Activated naive CD4-positive, alpha-beta T cell treated with anti-CD3 and anti-CD28 coated beads, Interleukin-2, amount 50 U/mL, for 24 hours (primary cell): ENCODE measurements around the gene PLEKHA1.

Experiments used
- H3K27ac Mint-ChIP-seq: one replicate; pipeline ENCODE4 v1.8.0; 2021; ENCODE audit warnings: mild to moderate bottlenecking, mixed read lengths
- H3K27me3 Mint-ChIP-seq: one replicate; pipeline ENCODE4 v1.8.0; 2021; ENCODE audit warnings: mixed read lengths
- H3K36me3 Mint-ChIP-seq: one replicate; pipeline ENCODE4 v1.8.0; 2021; ENCODE audit warnings: mixed read lengths
- H3K4me1 Mint-ChIP-seq: one replicate; pipeline ENCODE4 v1.8.0; 2021; ENCODE audit warnings: mixed read lengths
- H3K4me3 Mint-ChIP-seq: one replicate; pipeline ENCODE4 v1.8.0; 2021; ENCODE audit warnings: mild to moderate bottlenecking, mixed read lengths
- H3K9me3 Mint-ChIP-seq: one replicate; pipeline ENCODE4 v1.8.0; 2021; ENCODE audit warnings: mixed read lengths

PLEKHA1 gene

DNA sequence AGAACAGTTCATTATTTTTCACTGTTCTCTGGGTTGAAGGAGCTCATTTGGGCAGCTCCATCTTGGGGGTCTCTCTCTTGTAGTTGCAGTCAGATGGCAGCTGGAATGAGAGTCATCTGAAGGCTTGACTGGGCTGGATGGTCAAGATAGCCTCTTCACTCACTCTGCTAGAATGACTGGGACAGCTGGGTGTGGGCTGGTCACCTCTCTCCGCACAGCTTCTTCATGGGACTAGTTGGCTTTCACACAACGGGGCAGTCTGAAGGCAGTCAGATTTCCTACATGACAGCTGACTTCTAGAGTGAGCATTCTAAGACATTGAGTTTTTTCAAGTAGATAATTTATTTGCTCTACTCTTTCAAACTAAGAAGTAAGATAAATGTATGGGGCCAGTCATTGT, 13.1 kb downstream of the PLEKHA1 start:
- peaks cover 71% of the 10 kb centered on the region for H3K4me1 Mint-ChIP-seq
- H3K4me3 Mint-ChIP-seq, result no peak overlapping the region
- no peak overlapping the region for H3K27ac Mint-ChIP-seq

DNA sequence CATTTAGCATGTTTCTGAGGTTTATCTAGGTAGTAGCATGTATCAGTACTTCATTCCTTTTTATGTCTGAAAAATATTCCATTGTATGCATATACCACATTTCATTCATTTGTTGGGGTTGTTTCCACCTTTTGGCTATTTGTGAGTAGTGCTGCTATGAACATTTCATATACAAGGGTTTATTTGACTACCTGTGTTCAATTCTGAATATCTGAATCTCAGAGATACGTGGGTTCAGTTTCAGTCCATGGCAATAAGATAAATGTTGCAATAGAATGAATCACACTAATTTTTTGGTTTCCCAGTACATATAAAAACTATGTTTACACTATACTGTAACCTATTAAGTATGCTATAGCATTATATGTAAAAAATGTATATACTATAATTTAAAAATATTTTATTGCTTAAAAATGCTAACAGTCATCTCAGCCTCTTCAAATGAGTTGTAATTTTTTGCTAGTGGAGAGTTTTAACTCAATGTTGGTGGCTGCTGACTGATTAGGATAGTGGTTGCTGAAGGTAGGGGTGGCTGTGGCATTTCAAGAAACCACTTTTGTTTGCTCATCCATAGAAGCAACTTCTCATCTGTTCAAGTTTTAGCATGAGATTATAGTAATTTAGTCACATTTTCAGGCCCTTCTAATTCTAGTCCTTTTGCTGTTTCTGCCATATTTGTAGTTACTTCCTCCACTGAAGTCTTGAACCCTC, 13.9 kb downstream of the PLEKHA1 start:
- Mint-ChIP-seq H3K4me1 (peaks cover 72% of the 10 kb centered on the region), H3K27ac (peak overlapping the region; percentile 94), H3K4me3 (no peak overlapping the region)

More for the DNA sequence above, 13.1 kb downstream of the PLEKHA1 start:
- no peaks in the 10 kb centered on the region for H3K9me3 Mint-ChIP-seq
- no peaks in the 10 kb centered on the region for H3K27me3 Mint-ChIP-seq
- peaks cover 13% of the 10 kb centered on the region for H3K36me3 Mint-ChIP-seq

DNA sequence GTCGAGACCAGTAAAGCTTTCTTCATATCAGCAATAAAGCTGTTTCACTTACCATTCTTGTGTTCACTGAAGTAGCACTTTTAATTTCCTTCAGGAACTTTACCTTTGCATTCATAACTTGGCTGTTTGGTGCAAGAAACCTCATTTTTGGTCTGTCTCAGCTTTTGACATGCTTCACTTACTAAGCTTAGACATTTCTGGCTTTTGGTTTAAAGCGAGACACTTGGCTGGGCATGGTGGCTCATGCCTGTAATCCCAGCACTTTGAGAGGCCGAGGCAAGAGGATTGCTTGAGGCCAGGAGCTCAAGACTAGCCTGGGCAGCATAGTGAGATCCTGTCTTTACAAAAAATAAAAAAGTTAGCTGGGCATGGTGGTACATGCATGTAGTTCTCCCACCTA, 15.8 kb downstream of the PLEKHA1 start:
- no peaks in the 10 kb centered on the region for H3K27me3 Mint-ChIP-seq
- peaks cover 21% of the 10 kb centered on the region for H3K36me3 Mint-ChIP-seq
- H3K4me3 Mint-ChIP-seq, result no peak overlapping the region
- peaks cover 75% of the 10 kb centered on the region for H3K4me1 Mint-ChIP-seq
- H3K27ac Mint-ChIP-seq, result no peak overlapping the region
- H3K9me3 Mint-ChIP-seq, result no peaks in the 10 kb centered on the region

More for the DNA sequence above, 13.9 kb downstream of the PLEKHA1 start:
- H3K9me3 Mint-ChIP-seq, result no peaks in the 10 kb centered on the region
- peaks cover 14% of the 10 kb centered on the region for H3K36me3 Mint-ChIP-seq
- no peaks in the 10 kb centered on the region for H3K27me3 Mint-ChIP-seq

DNA sequence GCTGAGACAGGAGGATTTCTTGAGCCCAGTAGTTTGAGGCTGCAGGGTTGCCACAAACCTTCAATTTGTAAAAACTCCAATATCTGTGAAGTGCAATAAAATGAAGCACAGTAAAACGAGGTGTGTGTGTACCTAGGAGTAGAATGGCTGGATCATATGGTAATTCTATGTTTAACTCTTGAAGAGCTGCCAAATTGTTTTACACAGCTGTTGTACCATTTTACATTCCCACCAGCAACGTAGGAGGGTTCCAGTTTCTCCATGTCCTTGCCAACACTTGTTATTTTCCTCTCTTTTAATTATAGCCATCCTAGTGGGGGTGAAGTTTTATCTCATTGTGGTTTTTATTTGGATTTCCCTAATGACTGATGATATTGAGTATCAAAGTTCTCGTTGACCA, 16.2 kb downstream of the PLEKHA1 start:
- Mint-ChIP-seq H3K4me1 (peaks cover 73% of the 10 kb centered on the region), H3K36me3 (peaks cover 23% of the 10 kb centered on the region), H3K27ac (no peak overlapping the region), H3K9me3 (no peaks in the 10 kb centered on the region), H3K4me3 (no peak overlapping the region), H3K27me3 (no peaks in the 10 kb centered on the region)

DNA sequence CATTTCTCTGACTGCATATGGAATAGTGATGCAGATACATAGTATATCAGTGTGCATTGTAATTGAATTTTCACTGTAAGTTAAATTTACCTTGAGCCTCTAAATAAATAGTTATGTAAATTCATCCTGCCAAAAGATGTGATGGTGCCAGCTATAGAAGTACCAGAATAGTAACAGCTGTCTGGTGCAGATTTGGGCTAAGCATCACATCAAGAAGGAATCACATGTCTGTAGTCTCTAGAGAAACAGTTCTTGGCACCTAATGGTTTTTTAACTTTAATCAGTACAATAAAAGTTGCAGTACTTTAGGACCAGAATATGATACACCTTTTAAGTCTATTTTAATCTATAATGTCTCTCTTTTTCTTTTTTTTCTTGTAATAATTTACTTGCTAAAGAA, 17.4 kb downstream of the PLEKHA1 start:
- Mint-ChIP-seq H3K4me1 (peaks cover 67% of the 10 kb centered on the region), H3K4me3 (no peak overlapping the region), H3K36me3 (peaks cover 28% of the 10 kb centered on the region), H3K9me3 (no peaks in the 10 kb centered on the region), H3K27me3 (no peaks in the 10 kb centered on the region), H3K27ac (no peak overlapping the region)

DNA sequence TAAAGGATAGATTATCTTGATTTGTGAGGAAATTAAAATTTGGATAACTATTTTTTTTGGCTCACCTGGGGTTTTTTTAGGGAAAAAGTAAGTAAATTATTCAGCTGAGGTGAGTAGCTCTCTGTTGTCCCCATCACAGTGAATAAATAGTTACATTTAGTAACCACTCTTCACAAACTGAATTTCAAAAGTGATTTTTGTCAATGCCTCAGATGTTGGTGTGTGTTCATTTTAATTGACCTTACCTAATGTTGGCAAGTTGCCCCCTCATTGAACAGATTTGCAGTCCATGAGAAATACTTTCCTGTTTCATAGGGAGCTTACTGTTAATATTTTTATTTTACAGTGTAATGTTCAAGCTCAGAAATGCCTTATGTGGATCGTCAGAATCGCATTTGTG, 18.3 kb downstream of the PLEKHA1 start:
- H3K27ac Mint-ChIP-seq, result no peak overlapping the region
- peaks cover 68% of the 10 kb centered on the region for H3K4me1 Mint-ChIP-seq
- H3K4me3 Mint-ChIP-seq, result no peak overlapping the region
- H3K27me3 Mint-ChIP-seq, result no peaks in the 10 kb centered on the region
- H3K9me3 Mint-ChIP-seq, result no peaks in the 10 kb centered on the region
- H3K36me3 Mint-ChIP-seq, result peaks cover 28% of the 10 kb centered on the region

DNA sequence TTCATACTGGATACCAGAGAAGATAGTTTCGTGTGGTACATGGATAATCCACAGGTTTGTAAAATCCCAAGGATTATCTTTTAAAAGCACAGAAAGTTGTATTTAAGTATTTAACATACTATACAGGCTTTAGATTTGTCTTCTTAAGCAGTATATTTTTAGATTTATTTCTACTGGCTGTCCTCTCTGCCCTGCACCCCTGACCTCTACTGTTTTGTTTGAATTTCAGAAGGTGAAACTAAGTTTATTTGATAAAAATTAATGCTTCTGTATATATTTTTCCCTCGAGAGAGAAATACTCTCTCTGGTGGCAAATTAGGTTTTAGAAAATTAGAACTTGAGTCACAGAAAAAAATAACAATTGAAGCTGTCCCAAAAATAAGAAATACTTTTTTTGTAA, 18.8 kb downstream of the PLEKHA1 start:
- H3K4me1 Mint-ChIP-seq, result peaks cover 67% of the 10 kb centered on the region
- H3K27ac Mint-ChIP-seq, result no peak overlapping the region
- H3K27me3 Mint-ChIP-seq, result no peaks in the 10 kb centered on the region
- H3K9me3 Mint-ChIP-seq, result no peaks in the 10 kb centered on the region
- no peak overlapping the region for H3K4me3 Mint-ChIP-seq
- peaks cover 28% of the 10 kb centered on the region for H3K36me3 Mint-ChIP-seq

DNA sequence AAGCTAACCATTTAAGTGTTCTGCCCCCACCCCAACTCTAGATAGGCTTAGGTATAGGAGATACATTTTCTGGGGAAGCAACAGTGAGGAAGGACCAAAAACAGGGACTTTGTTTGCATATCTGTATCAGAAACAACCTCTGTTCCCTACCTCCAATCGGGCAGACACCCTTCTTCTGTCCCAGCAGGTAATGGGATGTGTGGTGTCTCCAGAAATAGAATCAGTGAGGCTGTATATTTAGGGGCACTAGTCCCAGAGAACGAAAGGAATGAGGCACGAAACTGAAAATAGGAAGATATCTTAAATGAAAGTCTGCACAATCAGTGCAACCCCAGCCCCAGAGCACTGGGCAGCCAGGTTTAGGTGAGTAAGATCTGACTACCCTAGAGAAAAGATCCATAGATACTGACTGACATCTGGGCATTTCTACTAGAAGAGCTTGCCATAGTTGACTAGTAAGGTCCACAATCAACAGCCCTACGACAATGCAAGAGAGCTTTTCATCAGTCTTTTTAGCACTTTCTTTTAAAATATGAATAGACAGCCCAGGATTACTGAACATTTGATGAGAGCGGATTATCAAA, 28.1 kb downstream of the PLEKHA1 start:
- Mint-ChIP-seq H3K9me3 (no peaks in the 10 kb centered on the region), H3K27ac (no peak overlapping the region), H3K4me3 (no peak overlapping the region), H3K4me1 (peaks cover 4% of the 10 kb centered on the region), H3K27me3 (no peaks in the 10 kb centered on the region), H3K36me3 (peaks cover 14% of the 10 kb centered on the region)

DNA sequence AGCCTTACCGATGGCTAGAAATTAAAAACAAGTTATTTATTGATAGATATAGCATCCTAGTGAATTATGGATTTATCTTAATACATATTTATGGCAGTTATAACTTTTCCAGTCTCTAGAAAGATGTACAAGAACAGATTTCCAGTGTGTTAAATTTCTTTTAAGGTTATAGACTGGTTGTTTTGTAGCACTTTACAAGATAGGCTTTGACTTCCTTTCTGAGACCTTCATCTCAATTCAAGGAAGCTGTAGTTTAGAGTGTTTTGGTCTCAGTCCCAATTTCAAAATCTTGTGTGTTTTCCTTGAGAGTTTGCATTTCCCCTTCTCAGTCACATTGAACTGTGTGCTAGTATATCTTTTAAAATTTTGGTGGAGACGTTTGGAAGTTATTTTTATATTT, 30.1 kb downstream of the PLEKHA1 start:
- Mint-ChIP-seq H3K9me3 (no peaks in the 10 kb centered on the region), H3K36me3 (peaks cover 14% of the 10 kb centered on the region), H3K4me1 (no peaks in the 10 kb centered on the region), H3K27ac (peak overlapping the region; percentile 89), H3K4me3 (peak overlapping the region; percentile 45), H3K27me3 (no peaks in the 10 kb centered on the region)

DNA sequence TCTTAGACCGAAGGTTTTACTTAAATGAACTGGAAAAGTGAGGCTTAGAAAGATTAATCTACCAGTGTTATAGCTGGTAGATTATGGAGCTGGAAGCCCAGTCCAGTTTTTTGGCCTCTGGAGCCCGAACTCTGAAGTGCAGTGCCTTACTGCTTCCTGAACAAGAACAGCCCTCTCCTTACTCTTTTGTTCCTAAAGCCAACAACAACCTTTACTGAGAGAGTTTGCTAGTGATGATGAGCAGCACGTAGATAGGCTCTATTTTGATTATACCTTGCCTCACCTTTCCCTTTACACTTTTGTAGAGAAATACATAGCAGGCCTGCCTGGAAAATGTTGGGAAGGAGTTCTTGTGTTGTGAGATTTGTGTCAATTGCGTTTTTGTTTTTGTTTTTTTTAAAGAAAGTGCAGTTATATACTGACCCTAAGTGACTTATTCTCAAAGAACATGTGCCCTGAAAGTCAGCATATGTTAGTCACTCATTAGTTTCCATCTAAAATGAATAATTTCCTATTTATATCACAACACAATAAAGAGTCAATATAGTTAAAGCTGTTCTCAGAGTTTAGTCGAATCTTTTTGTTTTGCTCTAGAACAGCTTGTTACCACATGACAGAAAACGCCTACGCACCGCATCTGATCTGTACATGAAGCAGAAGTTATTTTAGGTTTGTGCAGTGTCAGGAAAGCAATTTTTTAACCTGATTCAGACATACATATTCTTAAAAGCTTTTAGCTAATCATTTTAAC, 33.0 kb downstream of the PLEKHA1 start:
- Mint-ChIP-seq H3K4me1 (peaks cover 16% of the 10 kb centered on the region), H3K27me3 (no peaks in the 10 kb centered on the region), H3K27ac (peak overlapping the region; percentile 95), H3K9me3 (no peaks in the 10 kb centered on the region), H3K36me3 (peaks cover 18% of the 10 kb centered on the region), H3K4me3 (peak overlapping the region; percentile 58)

DNA sequence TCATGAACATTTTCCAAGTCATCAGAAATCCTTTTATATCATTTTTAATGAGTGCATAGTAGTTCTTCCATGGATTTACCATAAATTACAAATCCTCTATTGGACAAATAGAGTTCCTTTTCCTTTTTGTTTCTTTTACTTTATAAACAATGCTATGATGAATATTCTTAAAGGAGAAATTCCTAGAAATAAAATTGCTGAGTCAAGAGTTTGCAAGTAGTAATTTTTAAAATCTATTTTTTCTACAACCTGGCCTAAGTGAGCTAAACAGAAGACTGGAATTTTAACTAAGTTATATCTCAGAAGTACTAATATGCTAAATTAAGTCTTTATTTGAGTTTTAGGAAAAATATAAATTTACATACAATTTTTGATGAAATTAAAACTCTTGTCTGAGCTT, 38.8 kb downstream of the PLEKHA1 start:
- Mint-ChIP-seq H3K4me3 (no peak overlapping the region), H3K4me1 (peaks cover 62% of the 10 kb centered on the region), H3K9me3 (no peaks in the 10 kb centered on the region), H3K27ac (no peak overlapping the region), H3K36me3 (peaks cover 23% of the 10 kb centered on the region), H3K27me3 (no peaks in the 10 kb centered on the region)

DNA sequence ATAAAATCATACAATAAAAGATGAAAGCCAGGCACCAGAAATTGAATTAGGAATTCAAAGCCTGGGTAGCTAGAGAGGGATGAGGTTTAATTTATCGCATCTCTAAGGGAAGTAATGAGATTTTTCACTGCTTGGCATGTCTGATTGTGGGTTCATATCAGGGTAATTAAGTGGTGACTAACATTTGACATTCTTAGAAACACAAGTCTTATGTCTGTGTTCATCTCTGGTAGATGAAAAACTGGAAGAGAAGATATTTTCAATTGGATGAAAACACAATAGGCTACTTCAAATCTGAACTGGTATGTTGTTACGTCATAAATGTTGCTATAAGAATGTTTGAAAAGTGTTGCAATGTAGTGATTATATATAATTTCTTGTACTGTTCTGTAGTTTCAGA, 43.2 kb downstream of the PLEKHA1 start:
- no peaks in the 10 kb centered on the region for H3K9me3 Mint-ChIP-seq
- H3K4me1 Mint-ChIP-seq, result peaks cover 88% of the 10 kb centered on the region
- H3K4me3 Mint-ChIP-seq, result peak overlapping the region; percentile 75
- no peaks in the 10 kb centered on the region for H3K27me3 Mint-ChIP-seq
- H3K36me3 Mint-ChIP-seq, result peaks cover 33% of the 10 kb centered on the region
- H3K27ac Mint-ChIP-seq, result peak overlapping the region; percentile 5

DNA sequence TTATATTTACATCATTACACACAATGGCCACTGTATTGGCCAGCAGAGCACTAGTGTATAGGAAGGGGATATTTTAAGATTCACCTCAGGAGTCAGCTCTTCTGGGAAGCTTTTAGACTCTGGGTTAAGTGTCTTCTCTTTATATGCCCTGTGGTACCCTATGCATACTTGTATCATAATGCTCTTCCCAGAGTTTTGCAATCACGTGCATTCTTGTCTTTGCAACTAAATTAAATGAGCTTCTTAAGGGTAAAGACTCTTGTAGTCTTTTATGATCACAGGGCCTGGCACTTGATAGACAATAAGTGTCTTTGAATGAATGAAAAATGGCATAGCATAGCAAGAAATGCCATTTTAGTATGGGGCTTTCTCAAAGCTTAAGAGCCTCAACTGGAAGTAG, 44.5 kb downstream of the PLEKHA1 start:
- Mint-ChIP-seq H3K36me3 (peaks cover 28% of the 10 kb centered on the region), H3K27ac (no peak overlapping the region), H3K27me3 (no peaks in the 10 kb centered on the region), H3K9me3 (no peaks in the 10 kb centered on the region), H3K4me3 (no peak overlapping the region), H3K4me1 (peaks cover 93% of the 10 kb centered on the region)

DNA sequence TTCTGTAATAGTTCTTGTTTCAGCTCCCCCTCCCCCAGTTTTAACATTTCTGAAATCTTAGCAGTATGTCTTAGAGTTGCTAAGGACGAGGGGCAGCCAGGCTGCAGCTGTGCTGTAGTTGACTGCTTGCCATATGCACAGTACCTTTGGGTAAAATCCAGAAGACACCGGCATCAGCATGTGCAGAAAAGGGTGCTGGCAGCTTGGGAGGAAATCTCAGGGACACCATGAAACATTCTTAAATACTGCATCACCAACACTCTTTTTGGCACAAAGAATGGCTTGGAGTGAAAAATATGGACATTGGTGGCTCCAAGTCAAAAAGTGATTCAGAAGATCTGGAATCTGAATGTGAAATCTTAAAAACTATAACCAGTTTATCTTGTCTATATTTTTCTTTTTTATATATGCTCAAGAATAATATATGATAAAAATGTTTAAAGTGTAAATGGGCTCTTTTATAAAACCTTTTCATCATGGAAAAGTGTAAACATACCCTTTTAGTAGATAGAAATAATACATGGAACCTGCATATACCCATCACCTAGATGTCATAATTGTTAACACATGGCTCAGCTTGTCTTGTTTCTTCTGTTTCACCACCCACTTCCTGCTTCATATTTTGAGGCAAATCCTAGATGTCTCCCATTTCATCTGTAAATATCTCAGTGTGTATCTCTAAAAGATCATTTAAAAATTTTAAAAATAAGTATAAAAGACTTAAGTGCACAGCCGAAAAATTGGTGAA, 45.5 kb downstream of the PLEKHA1 start:
- Mint-ChIP-seq H3K9me3 (no peaks in the 10 kb centered on the region), H3K27me3 (no peaks in the 10 kb centered on the region), H3K36me3 (peaks cover 25% of the 10 kb centered on the region), H3K4me3 (no peak overlapping the region), H3K4me1 (peaks cover 93% of the 10 kb centered on the region), H3K27ac (peak overlapping the region; percentile 93)

DNA sequence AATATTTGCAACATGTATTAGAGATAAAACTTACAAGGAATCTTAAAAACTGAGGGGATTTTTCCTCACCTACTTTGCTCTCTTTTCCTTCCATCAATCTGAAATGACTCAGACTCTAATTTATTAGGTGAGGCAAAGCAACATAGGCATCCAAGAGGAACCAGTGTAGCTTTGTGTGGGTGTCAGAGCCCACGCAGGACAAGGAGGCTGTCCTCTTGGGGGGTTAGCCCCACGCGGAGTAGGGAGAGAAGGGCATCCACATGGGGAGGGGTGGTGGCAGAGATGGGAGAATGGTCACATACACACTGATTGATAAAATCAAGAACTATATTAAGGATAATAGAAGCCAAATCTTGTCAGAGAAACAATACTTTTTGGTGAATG, 46.1 kb downstream of the PLEKHA1 start:
- Mint-ChIP-seq H3K27me3 (no peaks in the 10 kb centered on the region), H3K4me3 (peak overlapping the region; percentile 53), H3K27ac (peak overlapping the region; percentile 93), H3K4me1 (peaks cover 88% of the 10 kb centered on the region), H3K9me3 (no peaks in the 10 kb centered on the region), H3K36me3 (peaks cover 25% of the 10 kb centered on the region)
